ENCODE measurements around the gene DHX35.

- no peak for TF ChIP-seq CTCF (IDR thresholded peaks at IDR 0.05)
- TF ChIP-seq POLR2A (IDR thresholded peaks at IDR 0.05), result no peak
Measured at GRCh38 chr20:38997622-38998021, 35.5 kb downstream of the DHX35 start.

Measured in esophagus squamous epithelium (tissue), 4 donors.